HepG2 (cell line): ENCODE data around the gene VSX1. TPM values are rescaled to one million over a fixed set of nuclear protein-coding genes. Genes with fewer than 3 reads are reported as not detected.
A peak's percentile ranks its signal among the peaks of the same experiment; 100 is the strongest.

ENCODE experiments used
- EP300 ChIP-seq, 3 experiments: sonication (generic) in 1 of 3; formaldehyde crosslinking in 1 of 3; IDR thresholded peaks; 2 replicates each; pipeline versions ENCODE4 v1.5.1 to v1.6.1; 2011 to 2020; ENCODE audit warnings: low read depth in 2 of 3, low read length in 2 of 3, borderline replicate concordance in 1 of 3, improper control_type of control experiment in 1 of 3, mild to moderate bottlenecking in 1 of 3, missing genetic modification reagents in 1 of 3, moderate library complexity in 1 of 3
- ERF ChIP-seq: IDR thresholded peaks from 2 replicates; pipeline ENCODE4 v1.6.1; 2018; ENCODE audit warnings: missing biosample characterization, missing genetic modification reagents
- FOXO4 ChIP-seq: sonication (generic); formaldehyde crosslinking; conservative IDR thresholded peaks from 2 replicates; pipeline ENCODE4 v1.8.1; 2023; ENCODE audit warnings: missing genetic modification reagents
- KLF9 ChIP-seq: IDR thresholded peaks from 2 replicates; pipeline ENCODE4 v1.6.1; 2016; ENCODE audit warnings: low read depth
- NCOA2 ChIP-seq: sonication (generic); formaldehyde crosslinking; IDR thresholded peaks from 2 replicates; pipeline ENCODE4 v1.8.0; 2022; ENCODE audit warnings: inconsistent platforms
- RXRA ChIP-seq: sonication (generic); formaldehyde crosslinking; IDR thresholded peaks from 2 replicates; pipeline ENCODE4 v1.5.1; 2020; ENCODE audit warnings: missing genetic modification reagents
- UBTF ChIP-seq: sonication (generic); formaldehyde crosslinking; IDR thresholded peaks from 2 replicates; pipeline ENCODE4 v1.4.0; 2020; ENCODE audit warnings: mild to moderate bottlenecking, missing genetic modification reagents
- ZBTB38 ChIP-seq: sonication (generic); formaldehyde crosslinking; IDR thresholded peaks from 2 replicates; pipeline ENCODE4 v1.5.1; 2020; ENCODE audit warnings: mild to moderate bottlenecking, missing genetic modification reagents
- ZBTB40 ChIP-seq, 2 experiments: fragments of 450-650 bp in 1 of 2; sonication (generic) in 1 of 2; formaldehyde crosslinking in 1 of 2; IDR thresholded peaks; 2 replicates each; pipeline versions ENCODE4 v1.6.1 to v1.8.0; 2016 to 2022; ENCODE audit warnings: antibody characterized with exemption in 1 of 2, mild to moderate bottlenecking in 1 of 2, missing genetic modification reagents in 1 of 2
- ZKSCAN5 ChIP-seq: sonication (generic); formaldehyde crosslinking; IDR thresholded peaks from 2 replicates; pipeline ENCODE4 v1.5.1; 2020; ENCODE audit warnings: mild to moderate bottlenecking, missing genetic modification reagents
- ZNF121 ChIP-seq: sonication (generic); formaldehyde crosslinking; IDR thresholded peaks from 2 replicates; pipeline ENCODE4 v1.5.0; 2020; ENCODE audit warnings: mild to moderate bottlenecking, missing genetic modification reagents
- ZNF160 ChIP-seq: sonication (generic); formaldehyde crosslinking; IDR thresholded peaks from 2 replicates; pipeline ENCODE4 v1.8.0; 2022; ENCODE audit warnings: mild to moderate bottlenecking, inconsistent platforms, missing genetic modification reagents
- ZSCAN22 ChIP-seq: sonication (generic); formaldehyde crosslinking; IDR thresholded peaks from 2 replicates; pipeline ENCODE4 v1.4.0; 2020; ENCODE audit warnings: mild to moderate bottlenecking, missing genetic modification reagents
- polyA plus RNA-seq, 8 experiments: library from polyadenylated mRNA; depleted of rRNA in 3 of 8; stranded (reverse) in 7 of 8; unstranded in 1 of 8; fragments of >200 nt; fragmentation: Illumina TruSeq in 4 of 8; extraction: Trizol in 4 of 8; gene quantifications; 2 replicates each; pipeline versions ENCODE4 v1.2.1 to v1.2.3, GENCODE V29; 2011 to 2016; ENCODE audit warnings: low read depth in 4 of 8, missing spikeins in 1 of 8, mixed read lengths in 1 of 8; ENCODE audit not compliant: insufficient read depth in 1 of 8
- total RNA-seq, 5 experiments: library from RNA; depleted of rRNA; stranded (reverse); fragments of >200 nt; fragmentation: Illumina TruSeq; extraction: Trizol; gene quantifications; 2 replicates each; pipeline ENCODE4 v1.2.3, GENCODE V29; 2016; ENCODE audit warnings: low read depth in 1 of 5
- TF ChIP-seq, protein P1 (sequence below): sonication (generic); formaldehyde crosslinking; IDR thresholded peaks from 2 replicates; pipeline ENCODE4 v1.4.0; 2020; ENCODE audit warnings: missing genetic modification reagents, mild to moderate bottlenecking, borderline replicate concordance

The VSX1 gene
- total and polyA plus RNA-seq, 2 of the 13 experiments (the other 11 are each of a cell fraction or from before 2014, with no cell fraction given) = 0.04 TPM; not detected in 1

- TF ChIP-seq UBTF (peak; percentile 30; the same call in 1 of the 2 replicates), ZKSCAN5 (CRISPR knock-in tag) (no peak), ZSCAN22 (CRISPR knock-in tag) (no peak), FOXO4 (no peak), ZBTB40 (IDR thresholded peaks at IDR 0.05) (no peak), ZBTB40 (CRISPR knock-in tag; IDR thresholded peaks at IDR 0.05) (0 out of 2 replicates have a peak, but pooled peaks have one; percentile 26), ZNF160 (CRISPR knock-in tag) (no peak), ZNF121 (CRISPR knock-in tag) (peak; percentile 64; the same call in 1 of the 2 replicates), ZBTB38 (CRISPR knock-in tag) (0 out of 2 replicates have a peak, but pooled peaks have one; percentile 30), RXRA (CRISPR knock-in tag) (0 out of 2 replicates have a peak, but pooled peaks have one; percentile 12), NCOA2 (CRISPR knock-in tag) (0 out of 2 replicates have a peak, but pooled peaks have one; percentile 17), ERF (CRISPR knock-in tag) (0 out of 2 replicates have a peak, but pooled peaks have one; percentile 14), KLF9 (CRISPR knock-in tag) (no peak), EP300 (IDR thresholded peaks at IDR 0.05; ENCODE audit: low read depth in 2 of 2, low read length in 2 of 2) (no peak), EP300 (CRISPR knock-in tag; IDR thresholded peaks at IDR 0.05; ENCODE audit: borderline replicate concordance) (no peak)
- TF ChIP-seq, protein P1, sequence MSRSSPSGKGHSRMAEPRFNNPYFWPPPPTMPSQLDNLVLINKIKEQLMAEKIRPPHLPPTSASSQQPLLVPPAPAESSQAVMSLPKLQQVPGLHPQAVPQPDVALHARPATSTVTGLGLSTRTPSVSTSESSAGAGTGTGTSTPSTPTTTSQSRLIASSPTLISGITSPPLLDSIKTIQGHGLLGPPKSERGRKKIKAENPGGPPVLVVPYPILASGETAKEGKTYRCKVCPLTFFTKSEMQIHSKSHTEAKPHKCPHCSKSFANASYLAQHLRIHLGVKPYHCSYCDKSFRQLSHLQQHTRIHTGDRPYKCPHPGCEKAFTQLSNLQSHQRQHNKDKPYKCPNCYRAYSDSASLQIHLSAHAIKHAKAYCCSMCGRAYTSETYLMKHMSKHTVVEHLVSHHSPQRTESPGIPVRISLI = 0 out of 2 replicates have a peak, but pooled peaks have one; percentile 38
Observed at GRCh38 chr20:25030007-25030648, 51.8 kb downstream of the VSX1 start (continued).
